Measurements from ENCODE around the gene CTH. TPM values are rescaled to one million over a fixed set of nuclear protein-coding genes. Genes with fewer than 3 reads are reported as not detected.

Gene CTH
- total and polyA plus RNA-seq, 2 of the 13 experiments (the other 11 are each of a cell fraction or from before 2014, with no cell fraction given), result 8.7 to 19.7 TPM

DNA sequence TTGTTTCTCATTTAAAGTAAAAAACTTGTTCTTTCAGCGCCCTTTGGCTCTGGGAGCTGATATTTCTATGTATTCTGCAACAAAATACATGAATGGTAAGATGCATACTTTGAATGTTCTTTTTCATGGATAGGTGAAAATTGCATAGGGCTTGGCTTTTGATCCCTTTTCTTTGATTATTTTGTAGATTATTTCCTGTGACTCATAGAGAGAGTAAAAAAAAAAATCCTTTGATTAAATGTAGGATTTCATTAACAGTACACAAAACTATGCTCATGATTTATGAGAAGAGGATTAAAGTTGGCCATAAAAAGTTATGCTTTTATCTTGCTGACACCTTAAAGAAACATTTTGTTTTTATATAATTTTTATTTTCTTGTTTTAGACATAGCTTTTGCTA lies 18.7 kb downstream of the CTH start:
- CTCF ChIA-PET (ENCODE audit: low intra/inter-chr PET ratio, low total read pairs), result no interaction called here
- Histone ChIP-seq H3K27me3 (ENCODE audit: control insufficient read depth in 1 of 2, insufficient read depth in 2 of 2, low read length in 2 of 2) (no peaks in the 10 kb centered on the region), H3K4me1 (ENCODE audit: insufficient read depth, low read length) (no peaks in the 10 kb centered on the region), H2AFZ (ENCODE audit: low read length) (no peak overlapping the region), H3K4me2 (ENCODE audit: low read depth, low read length) (no peak overlapping the region), H3K9me3 (ENCODE audit: low read length) (no peaks in the 10 kb centered on the region), H3K36me3 (replicated peaks in 1 of 2; ENCODE audit: control insufficient read depth in 1 of 2, insufficient read depth in 2 of 2, low read length in 2 of 2) (peaks cover 9 to 64% of the 10 kb centered on the region in 2 experiments; a peak in 4 of 5 replicates), H3K27ac (ENCODE audit: extremely low read length, insufficient read depth, low read length) (no peak overlapping the region), H3K79me2 (ENCODE audit: insufficient read depth, low read length) (no peaks in the 10 kb centered on the region), H3K4me3 (replicated peaks in 1 of 3; ENCODE audit: insufficient read depth in 1 of 3, low read depth in 2 of 3, low read length in 3 of 3) (no peak overlapping the region), H3K9ac (ENCODE audit: insufficient read depth, low read depth, low read length) (no peak overlapping the region), H4K20me1 (ENCODE audit: insufficient read depth, low read length) (no peaks in the 10 kb centered on the region)
- DNase-seq (ENCODE audit: low spot score) (no peak), FAIRE-seq (no peak), ATAC-seq (no peak)
- BruUV-seq (replicated peaks), result no TSS peak
- POLR2A ChIA-PET, result no interaction called here
- WGBS (ENCODE audit: low lambda C conversion rate), result 98% methylated on average over 1 of the region's 1 CpG
- in situ Hi-C loops (cut with HindIII; ENCODE audit: extremely low pct_ligation_motif_present, low pct_unique_long_range_greater_than_20kb) (no loop called here), intact Hi-C loops (cut with micrococcal nuclease; ENCODE audit: unreplicated experiment) (no loop called here)
- TF ChIP-seq, protein P1, sequence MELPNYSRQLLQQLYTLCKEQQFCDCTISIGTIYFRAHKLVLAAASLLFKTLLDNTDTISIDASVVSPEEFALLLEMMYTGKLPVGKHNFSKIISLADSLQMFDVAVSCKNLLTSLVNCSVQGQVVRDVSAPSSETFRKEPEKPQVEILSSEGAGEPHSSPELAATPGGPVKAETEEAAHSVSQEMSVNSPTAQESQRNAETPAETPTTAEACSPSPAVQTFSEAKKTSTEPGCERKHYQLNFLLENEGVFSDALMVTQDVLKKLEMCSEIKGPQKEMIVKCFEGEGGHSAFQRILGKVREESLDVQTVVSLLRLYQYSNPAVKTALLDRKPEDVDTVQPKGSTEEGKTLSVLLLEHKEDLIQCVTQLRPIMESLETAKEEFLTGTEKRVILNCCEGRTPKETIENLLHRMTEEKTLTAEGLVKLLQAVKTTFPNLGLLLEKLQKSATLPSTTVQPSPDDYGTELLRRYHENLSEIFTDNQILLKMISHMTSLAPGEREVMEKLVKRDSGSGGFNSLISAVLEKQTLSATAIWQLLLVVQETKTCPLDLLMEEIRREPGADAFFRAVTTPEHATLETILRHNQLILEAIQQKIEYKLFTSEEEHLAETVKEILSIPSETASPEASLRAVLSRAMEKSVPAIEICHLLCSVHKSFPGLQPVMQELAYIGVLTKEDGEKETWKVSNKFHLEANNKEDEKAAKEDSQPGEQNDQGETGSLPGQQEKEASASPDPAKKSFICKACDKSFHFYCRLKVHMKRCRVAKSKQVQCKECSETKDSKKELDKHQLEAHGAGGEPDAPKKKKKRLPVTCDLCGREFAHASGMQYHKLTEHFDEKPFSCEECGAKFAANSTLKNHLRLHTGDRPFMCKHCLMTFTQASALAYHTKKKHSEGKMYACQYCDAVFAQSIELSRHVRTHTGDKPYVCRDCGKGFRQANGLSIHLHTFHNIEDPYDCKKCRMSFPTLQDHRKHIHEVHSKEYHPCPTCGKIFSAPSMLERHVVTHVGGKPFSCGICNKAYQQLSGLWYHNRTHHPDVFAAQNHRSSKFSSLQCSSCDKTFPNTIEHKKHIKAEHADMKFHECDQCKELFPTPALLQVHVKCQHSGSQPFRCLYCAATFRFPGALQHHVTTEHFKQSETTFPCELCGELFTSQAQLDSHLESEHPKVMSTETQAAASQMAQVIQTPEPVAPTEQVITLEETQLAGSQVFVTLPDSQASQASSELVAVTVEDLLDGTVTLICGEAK (IDR thresholded peaks at IDR 0.05), result no peak
- TF ChIP-seq, protein P1 (CRISPR knock-in tag; IDR thresholded peaks at IDR 0.05), result no peak
- TF ChIP-seq ZNF557 (CRISPR knock-in tag; IDR thresholded peaks at IDR 0.05) (no peak), PAWR (CRISPR knock-in tag; IDR thresholded peaks at IDR 0.05; ENCODE audit: borderline replicate concordance) (no peak), ZNF747 (CRISPR knock-in tag; IDR thresholded peaks at IDR 0.05; ENCODE audit: borderline replicate concordance) (no peak), STAT5B (CRISPR knock-in tag; IDR thresholded peaks at IDR 0.05) (no peak), ERF (CRISPR knock-in tag; IDR thresholded peaks at IDR 0.05) (no peak), SMAD3 (CRISPR knock-in tag; IDR thresholded peaks at IDR 0.05) (no peak), ZFP90 (CRISPR knock-in tag; IDR thresholded peaks at IDR 0.05; ENCODE audit: borderline replicate concordance) (no peak), ASH2L (IDR thresholded peaks at IDR 0.05; ENCODE audit: insufficient read length, low read depth, low read length) (no peak), ZNF260 (CRISPR knock-in tag; IDR thresholded peaks at IDR 0.05; ENCODE audit: borderline replicate concordance, low read depth) (no peak), BCL6 (CRISPR knock-in tag; IDR thresholded peaks at IDR 0.05) (no peak), PITX1 (CRISPR knock-in tag; IDR thresholded peaks at IDR 0.05) (no peak)
- TF ChIP-seq, protein P2, sequence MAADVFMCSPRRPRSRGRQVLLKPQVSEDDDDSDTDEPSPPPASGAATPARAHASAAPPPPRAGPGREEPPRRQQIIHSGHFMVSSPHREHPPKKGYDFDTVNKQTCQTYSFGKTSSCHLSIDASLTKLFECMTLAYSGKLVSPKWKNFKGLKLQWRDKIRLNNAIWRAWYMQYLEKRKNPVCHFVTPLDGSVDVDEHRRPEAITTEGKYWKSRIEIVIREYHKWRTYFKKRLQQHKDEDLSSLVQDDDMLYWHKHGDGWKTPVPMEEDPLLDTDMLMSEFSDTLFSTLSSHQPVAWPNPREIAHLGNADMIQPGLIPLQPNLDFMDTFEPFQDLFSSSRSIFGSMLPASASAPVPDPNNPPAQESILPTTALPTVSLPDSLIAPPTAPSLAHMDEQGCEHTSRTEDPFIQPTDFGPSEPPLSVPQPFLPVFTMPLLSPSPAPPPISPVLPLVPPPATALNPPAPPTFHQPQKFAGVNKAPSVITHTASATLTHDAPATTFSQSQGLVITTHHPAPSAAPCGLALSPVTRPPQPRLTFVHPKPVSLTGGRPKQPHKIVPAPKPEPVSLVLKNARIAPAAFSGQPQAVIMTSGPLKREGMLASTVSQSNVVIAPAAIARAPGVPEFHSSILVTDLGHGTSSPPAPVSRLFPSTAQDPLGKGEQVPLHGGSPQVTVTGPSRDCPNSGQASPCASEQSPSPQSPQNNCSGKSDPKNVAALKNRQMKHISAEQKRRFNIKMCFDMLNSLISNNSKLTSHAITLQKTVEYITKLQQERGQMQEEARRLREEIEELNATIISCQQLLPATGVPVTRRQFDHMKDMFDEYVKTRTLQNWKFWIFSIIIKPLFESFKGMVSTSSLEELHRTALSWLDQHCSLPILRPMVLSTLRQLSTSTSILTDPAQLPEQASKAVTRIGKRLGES (CRISPR knock-in tag; IDR thresholded peaks at IDR 0.05; ENCODE audit: borderline replicate concordance), result no peak

Measured in HepG2 (cell line).